ENCODE measurements around the gene TAF15. TPM values are rescaled to one million over a fixed set of nuclear protein-coding genes. Genes with fewer than 3 reads are reported as not detected.

TAF15 gene
- total RNA-seq, 4 donors from 2014 or later = 51.1 to 119 (median 90.1) TPM

DNA sequence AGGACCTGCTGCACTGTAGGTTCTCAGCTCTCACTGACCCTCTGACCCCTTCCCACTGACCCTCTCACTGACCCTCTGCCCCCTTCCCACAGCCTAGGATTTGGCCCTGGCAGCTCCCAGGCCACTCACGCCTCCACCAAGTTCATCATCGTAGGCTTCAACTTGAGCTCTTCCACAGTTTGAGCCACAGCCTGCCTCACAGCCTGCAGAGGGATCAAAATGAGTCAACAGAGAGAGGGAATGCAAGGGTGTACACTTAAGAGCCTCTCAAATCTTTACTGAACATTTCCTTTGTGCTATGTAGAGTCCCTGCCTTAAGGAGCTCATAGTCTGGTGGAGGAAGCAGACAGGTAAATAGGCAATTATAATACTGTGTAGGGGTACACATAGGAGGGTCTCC is 47.3 kb downstream of the TAF15 start:
- no peaks in the 10 kb centered on the region for H3K9me3 ChIP-seq
- no peak for DNase-seq
- no peaks in the 10 kb centered on the region for H3K4me1 ChIP-seq
- H3K4me3 ChIP-seq = no peak overlapping the region
- H3K36me3 ChIP-seq = peaks cover 0 to 9% (median 0%) of the 10 kb centered on the region in 3 donors
- no peaks in the 10 kb centered on the region for H3K27me3 ChIP-seq
- H3K27ac ChIP-seq = no peak overlapping the region
- TF ChIP-seq POLR2A (IDR thresholded peaks at IDR 0.05) (no peak), CTCF (IDR thresholded peaks at IDR 0.05) (no peak)

DNA sequence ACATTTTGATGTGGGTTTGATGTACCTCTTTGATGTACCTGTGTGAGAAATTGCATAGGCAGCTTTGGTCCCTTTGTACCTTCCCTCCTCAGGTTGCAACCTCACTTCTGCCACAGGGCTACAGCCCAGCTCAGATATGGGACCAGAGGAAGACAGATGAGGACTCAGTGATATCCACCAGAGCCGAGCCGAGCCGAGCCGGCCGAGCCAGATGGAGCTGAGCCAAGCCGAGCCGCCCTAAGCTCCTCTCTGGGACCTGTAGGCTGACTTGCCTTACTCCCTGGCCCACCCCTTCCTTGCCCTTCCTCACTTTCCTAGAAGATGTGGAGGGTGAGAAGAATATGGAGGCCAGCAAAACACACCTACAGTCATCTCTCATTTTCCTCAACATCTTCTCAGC is 55.6 kb downstream of the TAF15 start:
- Histone ChIP-seq H3K27ac (no peak overlapping the region), H3K27me3 (no peaks in the 10 kb centered on the region), H3K36me3 (no peaks in the 10 kb centered on the region), H3K9me3 (no peaks in the 10 kb centered on the region), H3K4me3 (no peak overlapping the region), H3K4me1 (no peaks in the 10 kb centered on the region)
- DNase-seq = no peak
- TF ChIP-seq POLR2A (IDR thresholded peaks at IDR 0.05) (no peak), CTCF (IDR thresholded peaks at IDR 0.05) (no peak)

DNA sequence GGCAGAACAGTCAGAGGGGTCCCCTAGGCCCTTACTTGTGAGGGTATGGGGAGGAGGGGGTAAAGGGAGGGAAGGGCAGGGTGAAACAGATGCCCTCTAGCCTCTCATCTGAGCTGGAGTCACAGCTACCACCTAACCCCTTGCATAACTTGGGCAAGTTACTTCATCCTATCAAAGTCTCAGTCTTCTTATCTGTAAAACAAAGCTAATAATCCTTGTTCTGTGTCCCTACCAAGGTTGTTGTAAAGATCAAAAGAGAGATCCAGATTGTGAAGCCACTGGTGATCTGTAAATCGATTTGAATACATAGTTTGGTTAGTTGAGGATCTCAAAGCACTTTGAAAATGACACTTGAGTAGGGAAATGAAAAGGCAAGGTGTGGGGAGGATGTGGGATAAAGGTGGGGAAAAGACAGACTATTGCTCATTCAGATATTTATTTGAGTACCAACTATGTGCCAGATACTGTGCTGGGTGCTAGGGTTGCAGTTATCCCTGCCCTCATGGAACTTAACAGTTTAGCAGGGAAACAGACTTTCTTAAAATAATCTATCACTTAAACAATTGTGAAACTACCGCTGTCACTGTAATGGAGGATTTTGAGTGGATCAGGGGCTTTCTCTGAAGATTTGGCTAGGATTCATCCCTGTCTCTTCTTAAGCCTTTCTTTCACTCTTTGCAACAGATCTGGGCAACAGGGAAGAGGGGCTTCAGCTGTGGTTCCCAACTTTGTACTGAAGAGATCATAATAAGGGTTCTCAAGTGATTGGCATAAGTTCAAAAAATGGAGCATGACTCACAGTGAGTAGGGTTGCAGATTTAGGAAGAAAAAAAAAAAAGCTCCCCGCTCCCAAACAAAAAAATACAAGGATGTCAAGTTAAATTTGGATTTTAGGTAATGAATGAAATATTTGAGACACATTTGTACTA is 56.4 kb downstream of the TAF15 start:
- Histone ChIP-seq H3K27ac (no peak overlapping the region), H3K9me3 (no peaks in the 10 kb centered on the region), H3K4me1 (no peaks in the 10 kb centered on the region), H3K36me3 (no peaks in the 10 kb centered on the region), H3K4me3 (no peak overlapping the region), H3K27me3 (no peaks in the 10 kb centered on the region)
- TF ChIP-seq CTCF (IDR thresholded peaks at IDR 0.05) (no peak), POLR2A (IDR thresholded peaks at IDR 0.05) (no peak)
- no peak for DNase-seq

DNA sequence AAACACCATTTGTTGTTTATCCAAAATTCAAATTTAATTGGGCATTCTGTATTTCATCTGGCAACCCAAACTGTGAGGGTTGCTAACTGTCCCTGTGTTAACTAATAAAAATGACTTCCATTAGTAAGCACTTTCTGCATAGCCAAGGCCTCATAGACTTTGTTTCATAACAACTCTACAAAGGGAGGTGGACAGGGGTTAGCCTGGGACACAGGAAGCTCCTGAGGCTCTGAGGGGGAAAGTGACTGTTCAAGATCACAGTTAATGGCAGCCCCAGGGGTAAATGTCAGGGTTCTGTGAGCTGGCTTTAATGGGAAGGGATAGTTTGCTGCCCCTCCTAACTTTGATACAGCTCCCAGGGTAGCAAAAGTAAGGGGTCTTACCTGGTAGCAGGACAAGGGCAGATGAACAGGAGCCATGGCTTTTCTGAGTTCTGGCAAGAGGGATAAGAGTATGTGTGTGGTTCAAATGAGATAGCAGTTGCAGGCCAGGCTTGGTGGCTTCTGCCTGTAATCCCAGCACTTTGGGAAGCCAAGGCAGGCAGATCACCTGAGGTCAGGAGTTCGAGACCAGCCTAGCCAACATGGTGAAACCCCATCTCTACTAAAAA is 57.2 kb downstream of the TAF15 start:
- DNase-seq = no peak
- Histone ChIP-seq H3K27me3 (no peaks in the 10 kb centered on the region), H3K36me3 (no peaks in the 10 kb centered on the region), H3K27ac (no peak overlapping the region), H3K4me1 (peaks cover 0 to 3% (median 0%) of the 10 kb centered on the region in 4 donors), H3K4me3 (no peak overlapping the region), H3K9me3 (no peaks in the 10 kb centered on the region)
- TF ChIP-seq CTCF (IDR thresholded peaks at IDR 0.05) (no peak), POLR2A (IDR thresholded peaks at IDR 0.05) (no peak)

DNA sequence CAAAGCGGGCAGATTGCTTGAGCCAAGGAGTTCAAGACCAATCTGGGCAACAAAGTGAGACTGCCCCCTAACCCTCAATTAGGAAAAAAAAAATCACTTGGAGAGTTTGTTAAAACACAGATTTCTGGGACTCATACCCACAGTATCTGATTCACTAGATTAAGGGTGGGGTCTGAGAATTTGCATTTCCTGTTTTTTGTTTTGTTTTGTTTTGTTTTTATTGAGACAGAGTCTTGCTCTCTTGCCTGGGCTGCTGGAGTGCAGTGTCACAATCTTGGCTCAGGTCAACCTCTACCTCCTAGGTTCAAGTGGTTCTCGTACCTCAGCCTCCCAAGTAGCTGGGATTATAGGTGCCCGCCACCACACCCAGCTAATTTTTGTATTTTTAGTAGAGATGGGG is 58.3 kb downstream of the TAF15 start:
- Histone ChIP-seq H3K27me3 (no peaks in the 10 kb centered on the region), H3K36me3 (no peaks in the 10 kb centered on the region), H3K9me3 (no peaks in the 10 kb centered on the region), H3K27ac (no peak overlapping the region), H3K4me3 (no peak overlapping the region), H3K4me1 (peaks cover 0 to 4% (median 0%) of the 10 kb centered on the region in 4 donors)
- no peak for TF ChIP-seq POLR2A (IDR thresholded peaks at IDR 0.05)
- TF ChIP-seq CTCF (IDR thresholded peaks at IDR 0.05) = no peak
- DNase-seq = no peak

Measured in Peyer's patch (tissue), 4 donors.